22Rv1 (cell line): ENCODE data around the gene GPR35.

Experiments used
- CTCF ChIP-seq: fragments of 450-650 bp; IDR thresholded peaks from 2 replicates; pipeline ENCODE4 v1.5.1; 2017; ENCODE audit warnings: mild to moderate bottlenecking
- ZFX ChIP-seq: fragments of 450-650 bp; IDR thresholded peaks from 2 replicates; pipeline ENCODE4 v1.6.1; 2017; ENCODE audit warnings: antibody characterized with exemption, borderline replicate concordance

DNA sequence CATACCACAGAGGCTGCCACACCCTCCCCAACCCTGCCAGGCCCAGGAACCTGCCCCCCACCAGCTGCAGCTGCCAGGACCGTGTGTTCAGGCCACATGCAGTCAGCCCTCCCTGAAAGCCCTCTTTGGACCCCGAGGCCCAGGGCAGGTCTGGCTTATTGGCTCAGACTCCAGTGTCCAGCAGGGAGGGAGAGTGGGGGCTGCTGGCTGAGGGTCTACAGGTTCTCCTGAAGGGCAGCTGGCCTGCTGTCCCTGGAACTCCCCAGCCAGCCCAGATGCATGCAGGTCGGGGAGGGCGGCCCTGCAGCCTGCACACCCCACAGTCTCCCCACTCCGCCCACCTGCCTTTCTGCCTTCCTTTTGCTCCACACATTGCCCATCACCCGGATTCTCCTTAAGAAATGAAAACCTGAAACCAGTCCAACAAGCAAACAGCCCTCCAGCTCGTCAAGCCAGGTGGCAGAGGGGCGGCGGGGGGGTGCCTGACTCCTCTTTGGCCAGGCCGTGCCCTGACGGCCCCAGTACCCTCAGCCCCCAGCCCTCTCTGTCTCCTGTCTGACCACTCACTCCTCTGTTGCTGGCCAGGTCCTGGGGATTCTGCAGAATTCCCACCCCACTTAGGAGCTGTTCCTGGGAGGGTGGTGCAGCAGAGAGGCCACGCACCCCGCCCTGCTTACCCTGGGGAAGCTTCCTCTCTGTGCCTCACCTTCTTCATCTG is 18.0 kb downstream of the GPR35 start:
- no peak for TF ChIP-seq CTCF
- no peak for TF ChIP-seq ZFX
